Measurements from ENCODE around the gene NEB.
"Not testable (repeated sequence)": the region's sequence is repeated elsewhere in the genome, so short reads cannot be mapped to it uniquely, and the experiment has no call there.

Gene NEB

GRCh38 chr2:151649400-151649799 lies 84.9 kb downstream of the NEB start:
- DNase-seq: no peak

- not testable (repeated sequence) for DNase-seq
Observed at GRCh38 chr2:151646512-151646911, 87.8 kb downstream of the NEB start.

GRCh38 chr2:151644580-151644979 lies 89.7 kb downstream of the NEB start:
- DNase-seq: no peak

GRCh38 chr2:151641895-151642294 lies 92.4 kb downstream of the NEB start:
- DNase-seq: not testable (repeated sequence)

GRCh38 chr2:151640087-151640486 lies 94.2 kb downstream of the NEB start:
- no peak for DNase-seq

GRCh38 chr2:151638990-151639389 lies 95.3 kb downstream of the NEB start:
- DNase-seq: no peak

DNA sequence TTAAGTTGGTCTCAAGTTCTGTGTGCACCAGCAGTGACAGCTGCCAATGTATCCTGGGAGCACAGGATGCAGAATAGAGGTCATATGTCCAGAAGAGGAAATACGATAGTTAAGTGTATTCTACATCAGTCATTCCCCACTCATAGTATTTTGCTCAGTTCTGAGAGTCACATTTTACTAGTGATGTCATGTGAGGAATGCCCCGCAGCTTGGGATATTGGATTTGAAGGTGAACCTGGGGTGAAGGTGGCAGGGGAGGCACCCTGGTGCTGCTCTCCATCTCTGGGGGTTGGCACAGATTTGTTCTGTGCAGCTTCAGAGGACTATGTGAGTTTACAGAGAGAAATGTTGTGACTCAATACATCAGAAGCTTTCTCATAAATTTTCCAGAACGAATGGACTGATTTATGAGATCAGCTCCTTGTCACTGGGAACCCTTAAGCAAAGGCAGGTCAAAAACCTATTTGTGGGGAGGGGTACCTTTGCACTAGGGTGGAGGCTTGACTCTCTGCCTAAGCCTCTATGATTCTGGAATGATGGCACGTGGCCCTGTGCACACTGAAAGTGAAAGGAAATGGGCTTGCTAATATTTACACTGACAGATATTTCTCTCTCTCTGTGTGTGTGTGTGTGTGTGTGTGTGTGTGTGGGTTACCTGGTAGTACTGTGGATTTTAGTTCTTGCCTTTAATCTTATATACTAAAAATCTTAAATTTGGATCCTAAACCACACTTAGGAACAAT lies 95.9 kb downstream of the NEB start:
- no peak for DNase-seq

DNA sequence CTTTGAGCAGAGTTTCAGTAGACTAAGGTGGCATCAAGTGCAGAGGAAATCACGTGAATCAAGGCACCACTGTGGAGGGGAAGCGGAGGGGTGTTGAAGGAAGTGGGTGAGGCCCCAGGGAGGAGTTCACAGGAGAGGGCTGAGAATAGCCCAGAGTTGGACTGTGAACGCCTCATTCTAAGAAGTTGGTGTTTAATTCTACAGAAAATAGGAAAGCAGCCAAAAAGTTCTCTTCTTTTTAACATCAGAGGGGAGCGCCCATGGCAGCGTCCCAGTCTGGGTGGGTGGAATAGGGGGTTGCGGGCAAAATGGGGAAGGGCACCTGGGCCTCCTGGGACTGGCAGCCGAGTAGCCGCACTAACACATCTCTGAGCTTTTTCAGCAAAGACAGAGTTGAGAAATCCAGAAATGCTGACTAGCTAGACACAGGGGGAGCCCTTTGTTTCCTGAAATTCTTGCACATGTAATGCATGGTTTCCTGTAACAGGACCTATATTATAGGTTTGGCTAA lies 97.0 kb downstream of the NEB start:
- no peak for DNase-seq

DNA sequence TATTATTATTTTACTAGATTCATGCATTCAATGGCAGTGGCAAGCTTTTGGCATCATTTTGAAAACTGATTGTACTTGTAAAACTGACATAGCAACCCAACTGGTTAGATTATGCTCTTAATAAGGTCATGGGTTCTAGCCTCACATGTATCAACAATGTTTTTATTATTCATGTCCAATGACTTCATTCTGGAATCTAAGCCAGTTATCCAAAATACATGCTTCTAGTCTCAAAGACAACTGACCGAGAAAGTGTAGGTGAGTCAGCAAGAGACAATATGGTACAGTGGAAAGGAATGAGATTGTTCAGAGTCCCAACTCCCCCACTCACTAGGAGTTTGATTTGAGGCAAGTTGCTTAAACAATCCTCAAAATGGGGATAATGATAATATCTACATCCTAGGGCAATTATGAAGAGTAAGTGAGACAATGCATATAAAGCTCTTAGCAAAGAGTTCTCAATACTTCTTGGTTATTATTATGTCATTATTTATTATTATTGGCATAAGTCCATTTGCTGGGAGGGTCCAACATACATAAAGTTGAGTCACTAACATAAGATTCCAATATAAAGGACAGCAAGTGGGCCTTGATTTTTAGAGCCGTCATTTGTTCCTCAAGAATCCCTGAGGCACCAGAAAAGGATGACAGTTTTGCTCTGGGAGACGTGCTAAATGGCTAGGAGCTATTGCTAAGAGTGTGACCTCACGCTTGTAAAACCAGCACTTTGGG lies 99.4 kb downstream of the NEB start:
- DNase-seq: no peak

- no peak for DNase-seq
Observed at GRCh38 chr2:151632993-151633565, 101.2 kb downstream of the NEB start.

GRCh38 chr2:151630372-151630771 lies 103.9 kb downstream of the NEB start:
- DNase-seq: no peak

DNA sequence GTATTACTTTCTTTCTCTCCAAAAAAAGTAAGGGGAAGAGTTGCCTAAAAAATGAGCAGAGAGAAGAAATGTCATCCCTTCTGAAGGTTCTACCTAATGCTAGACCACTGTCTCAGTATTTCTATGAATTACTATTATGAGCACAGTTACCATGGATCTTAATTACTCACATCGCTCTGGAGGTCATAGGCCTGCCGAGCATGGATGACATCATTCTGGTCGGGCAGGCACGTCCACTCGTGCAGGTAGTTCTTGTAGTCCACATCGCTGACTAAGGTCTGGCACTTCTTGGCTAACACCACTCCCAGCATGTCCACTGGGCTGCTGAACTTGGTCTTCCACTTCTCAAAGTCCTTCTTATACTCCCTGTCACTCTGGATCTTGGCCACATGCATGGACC lies 106.9 kb downstream of the NEB start:
- no peak for DNase-seq

GRCh38 chr2:151624271-151624670 lies 110.0 kb downstream of the NEB start:
- DNase-seq: no peak

GRCh38 chr2:151623631-151624030 lies 110.6 kb downstream of the NEB start:
- no peak for DNase-seq

DNA sequence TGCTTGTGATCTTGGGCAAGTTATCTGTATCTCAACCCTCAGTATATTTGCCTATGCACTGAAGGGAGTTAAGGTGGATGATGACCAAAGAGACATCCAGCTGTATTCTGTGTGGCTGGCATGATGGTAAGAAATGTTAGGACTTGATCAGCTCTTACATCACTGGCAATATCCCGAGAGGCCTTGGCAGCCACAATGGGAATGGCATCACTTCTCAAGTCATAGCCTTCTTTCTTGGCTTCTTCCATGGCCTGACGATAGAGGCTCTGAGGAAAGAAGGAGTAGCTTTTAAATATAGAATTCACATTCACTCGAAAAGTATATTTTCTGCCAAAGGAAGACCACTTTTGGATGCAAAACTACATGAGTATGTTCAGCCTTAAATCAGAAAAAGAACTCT lies 113.5 kb downstream of the NEB start:
- DNase-seq: no peak

DNA sequence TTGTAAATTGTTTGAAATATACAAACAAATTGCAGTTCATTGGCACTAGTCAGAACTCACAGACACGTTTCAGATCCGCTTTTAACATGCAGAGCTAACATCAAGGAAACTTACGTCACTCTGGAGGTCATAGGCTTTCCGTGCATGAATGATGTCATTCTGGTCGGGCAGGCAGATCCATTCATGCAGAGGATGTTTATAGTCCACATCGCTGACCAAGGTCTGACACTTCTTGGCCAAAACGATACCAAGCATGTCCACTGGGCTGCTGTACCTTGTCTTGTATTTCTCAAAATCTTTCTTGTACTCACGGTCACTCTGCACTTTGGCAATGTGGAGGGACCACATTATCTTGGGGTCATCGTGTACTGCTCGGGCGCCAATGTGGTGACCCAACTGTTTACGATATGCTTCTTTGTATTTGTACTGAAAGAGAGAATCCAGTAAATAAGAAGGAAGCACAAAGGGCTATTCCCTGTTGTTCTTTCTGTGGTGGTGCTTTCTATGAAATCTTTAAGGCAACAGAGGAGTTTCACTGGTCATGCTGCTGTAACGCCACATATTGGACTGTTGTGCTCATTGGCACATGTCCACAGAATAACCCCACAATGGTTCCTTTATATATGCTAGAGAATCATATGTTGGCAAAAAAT lies 114.8 kb downstream of the NEB start:
- no peak for DNase-seq

DNA sequence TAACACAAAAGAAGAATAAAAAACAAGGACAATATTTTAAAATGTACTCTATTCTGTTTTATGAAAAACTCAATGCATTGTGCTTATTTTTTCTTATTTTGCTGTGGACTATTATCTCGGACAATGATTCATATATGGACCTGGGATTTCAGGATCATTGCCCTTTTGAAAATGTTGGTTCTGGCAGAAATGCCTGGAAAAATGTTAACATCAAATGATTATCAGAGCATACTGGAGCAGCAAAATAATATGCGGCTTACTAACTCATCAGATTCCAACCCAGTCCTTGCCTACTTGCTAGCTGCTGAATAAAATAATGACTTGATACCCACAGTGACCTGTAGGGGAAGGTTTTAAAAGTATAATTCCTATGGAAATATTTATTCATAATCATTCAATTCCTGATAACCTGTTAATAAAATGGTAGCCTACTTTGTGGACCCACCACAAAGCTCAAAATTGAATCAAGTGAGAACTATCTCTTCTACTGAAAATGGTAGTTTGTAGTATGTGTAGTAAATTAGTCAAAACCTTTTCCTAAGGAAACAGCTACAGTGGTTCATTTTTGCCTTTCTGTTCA lies 117.4 kb downstream of the NEB start:
- no peak for DNase-seq

DNA sequence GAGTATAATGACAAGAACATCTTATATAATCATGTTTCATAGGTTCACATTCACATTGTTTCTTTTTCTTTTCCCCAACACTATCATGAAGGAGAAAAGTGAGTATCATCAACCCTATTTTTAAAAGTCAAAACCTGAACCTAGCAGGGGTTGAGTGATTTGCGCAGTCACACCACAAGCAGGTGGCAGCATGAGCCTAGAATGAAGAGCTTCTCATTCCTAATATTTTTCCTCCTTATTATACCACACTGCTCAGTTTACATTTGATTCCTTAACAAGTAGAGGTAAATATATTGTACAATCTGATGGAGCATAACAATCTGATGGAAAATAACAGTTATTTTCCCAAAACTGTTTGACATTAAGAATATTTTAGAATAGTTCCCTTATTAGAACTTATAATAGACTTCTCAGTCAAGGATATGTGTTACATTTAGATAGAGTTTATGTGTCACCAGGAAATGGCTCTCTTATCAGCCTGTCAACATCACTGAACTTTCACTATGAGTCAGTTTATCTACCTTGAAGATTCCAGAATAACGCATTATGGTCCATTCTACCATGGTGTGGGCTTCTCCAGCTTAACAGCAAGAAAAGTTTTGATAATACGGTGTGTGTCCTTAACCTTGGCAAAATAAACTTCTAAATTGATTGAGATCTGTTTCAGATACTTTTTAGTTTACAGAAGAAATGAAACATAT lies 119.5 kb downstream of the NEB start:
- DNase-seq: no peak

DNA sequence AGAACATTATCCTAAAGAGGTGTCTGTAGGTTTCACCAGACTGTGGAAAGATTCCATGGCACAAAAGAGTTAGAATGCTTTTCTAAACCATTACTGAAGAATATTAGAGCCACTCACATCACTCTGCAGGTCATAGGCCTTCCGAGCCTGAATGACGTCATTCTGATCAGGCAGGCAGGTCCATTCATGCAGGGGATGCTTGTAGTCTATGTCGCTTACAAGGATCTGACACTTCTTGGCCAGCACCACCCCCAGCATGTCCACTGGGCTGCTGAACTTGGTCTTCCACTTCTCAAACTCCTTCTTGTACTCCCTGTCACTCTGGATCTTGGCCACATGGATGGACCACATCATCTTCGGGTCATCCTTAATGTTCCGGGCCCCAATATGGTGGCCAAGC lies 120.1 kb downstream of the NEB start:
- no peak for DNase-seq

DNA sequence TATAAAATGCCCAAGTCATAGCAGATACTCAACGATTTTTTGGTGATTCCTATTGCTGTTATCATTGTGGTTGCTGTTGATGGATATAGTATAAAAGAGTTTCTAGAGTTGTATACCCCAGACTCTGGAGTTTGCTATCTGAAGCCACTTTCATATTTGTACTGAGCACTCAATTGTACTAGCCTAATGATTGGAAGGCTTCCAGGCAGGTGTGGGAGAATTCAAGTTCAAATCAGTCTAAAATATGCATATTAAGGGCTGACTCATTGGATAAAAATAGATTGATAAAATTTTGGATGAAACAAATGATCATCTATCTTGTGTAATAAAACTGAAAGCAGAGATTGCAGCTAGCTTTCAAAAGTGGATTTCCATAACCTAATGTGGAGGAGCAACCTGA lies 122.9 kb downstream of the NEB start:
- no peak for DNase-seq

GRCh38 chr2:151610310-151610709 lies 124.0 kb downstream of the NEB start:
- no peak for DNase-seq

- no peak for DNase-seq
Observed at GRCh38 chr2:151609705-151610104, 124.6 kb downstream of the NEB start.

All from cerebellar nuclear complex (tissue), 1 donor.